Posterior vena cava (tissue), 2 donors: ENCODE results near the gene SMC6. TPM values are rescaled to one million over a fixed set of nuclear protein-coding genes. Genes with fewer than 3 reads are reported as not detected.

Experiments used
- DNase-seq: peaks from one replicate; pipeline ENCODE4 v3.0.0-alpha.2; 2020; ENCODE audit warnings: low spot score
- intact Hi-C, 2 donors: fragments of 100-400 bp; cut with DNase I; formaldehyde crosslinking; loops; one replicate each; pipeline versions ENCODE4 v1.14.1 to v1.14.2; 2022 to 2023
- total RNA-seq, 2 donors: library from RNA; stranded (reverse); fragmentation: NEBNext Ultra II Directional; extraction: Animal tissue kit (Norgen Biotek cat#: 25700); gene quantifications; one replicate each; pipeline ENCODE4 v1.2.1, GENCODE V29; 2021
- donor health status: DM: yes; HTN: yes; CAD: no.
- donor health status: DM: yes; HTN: yes; CAD: no.

SMC6 gene
- total RNA-seq, 2 donors from 2014 or later: 10.5 to 13.8 TPM

DNA sequence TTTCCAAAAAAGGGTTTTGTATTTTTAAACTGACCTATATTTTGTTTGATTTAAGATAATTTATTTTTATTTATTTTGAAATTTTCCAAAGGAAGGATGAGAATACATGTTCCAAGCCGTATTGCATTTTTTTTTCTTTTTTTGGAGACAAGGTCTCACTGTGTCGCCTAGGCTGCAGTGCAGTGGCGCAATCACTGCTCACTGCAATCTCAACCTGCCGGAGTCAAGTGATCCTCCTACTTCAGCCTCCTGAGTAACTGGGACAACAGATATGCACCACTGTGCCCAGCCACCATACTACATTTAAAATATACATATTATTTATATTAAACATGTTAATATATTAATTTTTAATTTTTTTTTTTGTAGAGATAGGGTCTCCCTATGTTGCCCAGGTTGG, 15.3 kb upstream of the SMC6 start:
- intact Hi-C loops: no loop called here
- DNase-seq: no peak

DNA sequence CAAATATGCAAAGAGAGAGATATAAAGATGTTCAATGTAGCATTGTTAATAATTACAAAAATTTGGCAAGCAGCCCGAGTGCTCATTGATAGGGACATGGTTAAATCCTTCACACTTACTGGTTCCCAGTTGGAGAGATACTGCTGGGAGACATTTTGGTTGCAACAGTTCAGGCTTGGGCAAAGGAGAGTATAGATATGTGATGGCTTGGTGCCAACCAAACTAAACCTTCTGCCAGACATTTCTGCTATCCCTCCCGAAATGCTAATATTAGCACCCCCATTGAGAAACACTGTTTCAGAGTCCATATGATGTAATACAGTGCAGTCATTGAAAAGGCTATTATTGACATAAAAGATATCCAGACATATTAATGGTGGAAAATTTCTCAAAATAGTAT, 11.8 kb upstream of the SMC6 start:
- intact Hi-C loops: no loop called here
- no peak for DNase-seq

DNA sequence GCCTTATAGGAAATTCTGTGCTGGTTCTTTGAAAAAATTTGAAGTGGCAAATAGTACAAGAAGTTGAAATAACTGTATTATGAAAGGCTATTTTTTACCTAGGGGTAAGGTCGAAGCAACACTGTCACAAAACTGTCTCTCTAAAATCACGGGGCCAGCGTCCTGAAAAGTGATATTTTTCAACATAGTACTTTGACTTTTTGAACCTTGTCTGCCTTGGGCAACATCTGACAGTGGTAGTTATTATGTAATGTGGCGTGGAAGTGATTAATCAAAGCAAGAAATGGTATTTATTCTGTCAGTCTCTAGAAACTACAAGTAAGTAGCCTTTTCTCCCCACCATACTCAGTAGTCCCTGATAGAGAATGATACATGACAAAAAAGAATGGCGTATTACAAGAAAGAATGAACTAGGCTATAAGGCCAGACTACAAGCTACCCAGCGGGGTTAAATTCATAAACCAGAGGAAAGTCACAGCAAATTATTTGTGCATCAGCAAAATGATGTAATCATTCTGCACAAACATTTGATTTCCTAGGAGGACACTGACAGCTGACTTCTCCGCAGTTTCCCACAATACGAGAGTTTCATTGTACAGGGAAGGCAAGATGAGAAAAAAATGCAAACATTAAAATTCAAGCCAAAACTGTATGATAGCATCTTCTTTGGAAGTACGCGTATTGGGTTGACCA, 10.2 kb upstream of the SMC6 start:
- intact Hi-C loops: no loop called here
- no peak for DNase-seq

DNA sequence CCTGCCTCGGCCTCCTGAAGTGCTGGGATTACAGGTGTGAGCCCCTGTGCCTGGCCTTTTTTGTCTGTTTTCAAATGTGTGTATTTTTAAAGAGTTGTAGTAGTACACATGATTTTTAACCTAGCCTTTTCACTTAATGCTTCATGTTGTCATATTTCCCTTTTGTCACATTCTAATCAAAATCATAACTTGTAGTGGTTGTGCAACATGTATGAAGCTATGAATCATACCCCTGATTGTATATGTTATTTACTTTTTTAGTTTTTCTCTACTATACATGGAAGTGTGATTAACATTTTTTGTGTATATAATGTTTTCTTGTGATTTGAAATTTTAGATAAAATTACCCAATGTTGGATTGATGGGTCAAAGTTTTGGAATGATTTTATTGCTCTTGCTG, 8.8 kb upstream of the SMC6 start:
- intact Hi-C loops: no loop called here

DNA sequence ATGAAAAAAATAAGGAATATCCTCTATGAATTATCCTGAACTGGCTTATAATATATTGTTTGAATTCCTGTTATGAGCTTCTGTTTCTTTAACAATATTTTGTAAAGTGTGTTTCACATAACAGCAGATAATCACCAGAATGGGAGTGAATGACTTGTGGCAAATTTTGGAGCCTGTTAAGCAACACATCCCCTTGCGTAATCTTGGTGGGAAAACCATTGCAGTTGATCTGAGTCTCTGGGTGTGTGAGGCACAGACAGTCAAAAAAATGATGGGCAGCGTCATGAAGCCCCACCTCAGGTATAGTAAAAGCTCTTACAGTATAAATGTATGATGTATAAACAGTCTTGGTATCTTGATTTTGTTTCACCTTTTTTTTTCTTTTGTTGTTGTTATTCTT, 6.2 kb upstream of the SMC6 start:
- DNase-seq: no peak
- intact Hi-C loops: no loop called here

More for the DNA sequence above, 8.8 kb upstream of the SMC6 start:
- no peak for DNase-seq

DNA sequence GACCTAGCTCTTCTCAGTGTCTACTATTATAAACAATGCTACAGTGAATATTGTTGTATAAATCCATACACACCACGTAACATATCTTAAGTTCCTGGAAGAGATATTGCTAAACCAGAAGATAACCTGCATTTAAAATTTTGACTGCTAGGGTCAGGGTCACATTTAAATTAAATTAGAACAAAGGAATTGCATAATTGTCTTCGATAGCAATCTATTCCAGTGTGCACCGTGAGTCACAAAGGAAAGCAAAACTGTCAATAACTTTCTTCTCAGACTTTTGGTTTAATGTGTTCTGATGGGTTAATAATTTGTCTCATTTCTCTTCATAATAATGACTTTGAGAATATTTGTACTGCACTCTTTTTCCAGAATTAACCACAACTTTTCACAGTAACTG, 4.5 kb upstream of the SMC6 start:
- intact Hi-C loops: no loop called here
- no peak for DNase-seq

DNA sequence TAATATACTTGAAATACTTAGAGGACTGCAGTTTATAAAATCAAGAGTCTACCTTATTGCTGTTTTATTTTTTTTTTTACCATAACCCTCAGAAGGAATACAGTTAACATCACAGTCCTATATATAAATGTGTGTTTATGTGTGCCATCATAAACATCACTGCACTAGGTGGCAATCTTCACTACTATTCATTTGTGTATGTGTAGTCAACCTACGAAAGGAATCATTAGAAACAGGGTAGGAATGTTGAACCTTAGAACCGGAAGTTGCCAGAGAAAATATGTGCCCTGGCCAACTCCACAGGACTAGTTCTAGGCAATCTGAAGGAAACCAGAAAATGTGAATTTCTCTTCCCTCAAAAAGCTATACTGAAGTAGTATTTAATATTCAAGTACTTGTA, 3.7 kb upstream of the SMC6 start:
- DNase-seq: no peak
- intact Hi-C loops: no loop called here

DNA sequence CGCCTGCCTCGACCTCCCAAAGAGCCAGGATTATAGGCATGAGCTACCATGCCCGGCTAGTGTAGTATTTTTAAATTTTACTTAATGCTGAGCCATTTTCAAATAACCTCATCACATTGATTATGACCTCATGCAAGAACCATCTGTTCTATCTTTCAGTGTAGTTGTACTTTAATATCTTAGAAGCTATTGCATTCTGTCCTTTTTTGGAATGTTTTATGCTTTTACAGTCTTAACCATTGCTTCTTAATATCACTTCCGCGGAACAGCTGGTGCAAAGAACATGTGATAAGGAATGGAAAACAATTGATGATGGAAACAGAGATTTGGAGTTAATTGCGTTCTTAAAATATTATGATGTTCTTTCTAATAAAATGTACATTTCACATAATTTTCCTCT, 3.1 kb upstream of the SMC6 start:
- DNase-seq: no peak
- intact Hi-C loops: no loop called here

DNA sequence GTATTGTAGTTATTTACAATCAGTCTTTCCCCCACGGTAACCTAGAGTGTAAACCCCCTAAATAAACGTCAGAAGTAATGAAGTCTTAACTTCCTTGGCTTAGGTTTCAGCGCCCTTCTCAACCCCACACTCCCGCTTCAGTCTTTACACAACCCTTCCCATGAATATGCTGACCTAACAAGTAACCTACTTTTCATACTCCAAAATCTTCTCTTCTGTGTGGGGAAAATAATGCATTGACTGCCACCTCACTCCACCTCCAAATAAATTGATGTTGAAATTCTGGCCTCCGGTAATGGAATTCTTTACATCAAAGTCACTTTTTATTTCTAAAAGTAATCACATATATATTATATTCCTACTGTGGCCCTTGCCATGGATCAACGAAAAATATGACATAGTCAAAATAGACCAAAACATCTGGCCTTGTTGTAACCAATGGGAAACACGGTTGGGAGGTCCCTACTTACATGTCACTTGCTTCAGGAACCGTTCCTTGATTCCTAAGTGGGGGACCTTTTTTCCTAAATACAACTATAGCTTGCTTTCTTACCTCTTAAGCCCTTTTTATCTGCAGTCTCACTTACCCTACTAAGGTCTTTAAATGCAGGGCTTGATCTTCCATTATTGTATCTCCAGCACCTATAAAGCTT, 1.3 kb upstream of the SMC6 start:
- intact Hi-C loops: no loop called here
- no peak for DNase-seq

DNA sequence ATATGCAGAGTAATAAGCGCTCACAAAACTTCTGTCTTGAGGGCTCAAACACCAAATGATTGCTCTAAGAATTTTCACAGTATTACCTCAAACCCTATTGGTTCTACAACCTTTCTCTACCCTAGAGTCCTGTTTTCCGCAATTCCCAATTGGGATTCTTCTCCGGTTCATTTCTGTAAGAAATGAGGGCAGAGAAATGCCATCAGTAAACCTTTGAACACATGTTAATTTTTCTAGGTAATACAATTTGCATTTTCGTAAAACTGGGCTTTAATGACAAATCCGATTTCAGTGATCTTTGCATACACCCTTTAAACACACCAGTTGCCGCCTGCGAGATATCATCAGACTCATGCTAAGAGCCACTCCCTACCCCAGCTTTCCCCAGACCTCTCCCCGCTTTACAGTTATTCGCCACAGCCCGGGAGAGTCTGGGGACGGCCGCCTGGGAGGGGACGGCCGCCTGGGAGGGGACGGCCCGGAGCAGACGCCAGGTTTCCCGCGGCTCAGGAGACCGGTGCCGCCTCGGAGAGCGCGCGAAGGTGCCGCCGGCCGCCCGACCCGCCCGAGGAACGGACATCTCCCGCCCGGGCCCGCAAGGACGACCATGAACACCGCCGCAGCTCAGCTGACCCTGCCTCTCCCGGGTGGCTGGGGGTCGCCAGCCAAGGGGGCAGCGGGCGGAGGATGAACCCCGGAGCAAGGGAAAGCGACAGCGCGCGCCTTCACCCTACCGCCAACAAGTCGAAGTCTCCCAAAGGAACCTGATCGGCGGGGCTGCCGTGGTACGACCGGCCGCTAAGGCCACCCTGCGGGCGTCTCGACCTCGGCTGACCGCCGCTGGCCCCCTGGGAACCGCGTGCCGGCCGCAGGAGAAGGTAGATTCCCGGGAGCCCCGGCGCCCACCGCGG, 463 bp downstream of the SMC6 start:
- intact Hi-C loops: no loop called here
- DNase-seq: no peak

DNA sequence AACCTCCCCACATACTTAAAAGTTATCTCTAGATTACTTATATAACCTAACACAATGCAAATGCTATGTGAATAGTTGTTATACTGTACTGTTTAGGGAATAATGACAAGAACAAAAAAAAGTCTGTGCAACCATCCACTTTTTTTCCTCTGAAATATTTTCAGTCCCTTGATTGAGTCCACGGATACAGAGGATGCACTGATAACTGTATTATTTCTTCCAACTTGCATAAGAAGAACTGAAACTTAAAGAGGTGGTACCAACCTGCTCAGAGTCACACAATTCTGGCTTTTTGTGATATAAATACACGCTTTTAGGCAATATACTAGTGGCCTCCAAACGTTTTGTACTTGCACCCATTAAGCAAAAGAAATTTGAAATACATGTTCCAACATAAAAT, 1.4 kb downstream of the SMC6 start:
- intact Hi-C loops: no loop called here
- DNase-seq: no peak

DNA sequence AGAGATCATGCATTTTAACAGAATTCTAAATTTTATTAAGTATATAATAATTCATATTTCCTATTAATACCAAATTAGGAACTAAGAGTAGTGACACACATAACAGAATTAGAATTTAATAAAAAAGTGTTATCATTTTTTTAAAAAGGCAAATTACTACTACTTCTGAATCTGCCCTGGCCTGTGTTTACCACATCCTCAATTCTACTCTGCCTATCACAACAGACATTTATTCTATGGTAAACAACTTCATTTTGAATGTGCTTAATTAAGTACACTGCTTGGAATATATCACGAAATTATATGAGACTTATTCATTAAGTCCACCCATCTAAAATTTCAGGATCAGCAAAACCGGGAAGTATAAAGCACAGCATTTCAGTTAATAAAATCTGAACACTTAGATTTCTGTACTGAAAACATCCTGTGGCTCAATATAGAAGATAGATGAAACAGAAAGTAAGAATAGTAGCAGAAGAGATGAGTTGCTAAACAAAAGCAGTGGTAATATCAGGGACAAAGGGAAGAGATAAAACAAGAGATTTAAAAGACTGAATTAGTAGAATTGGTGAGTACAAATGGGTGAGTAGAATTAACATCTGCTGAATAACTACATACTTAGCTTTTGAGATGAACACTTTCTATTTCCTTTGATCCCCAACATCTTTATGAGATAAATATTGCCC, 3.7 kb downstream of the SMC6 start:
- intact Hi-C loops: no loop called here
- no peak for DNase-seq

DNA sequence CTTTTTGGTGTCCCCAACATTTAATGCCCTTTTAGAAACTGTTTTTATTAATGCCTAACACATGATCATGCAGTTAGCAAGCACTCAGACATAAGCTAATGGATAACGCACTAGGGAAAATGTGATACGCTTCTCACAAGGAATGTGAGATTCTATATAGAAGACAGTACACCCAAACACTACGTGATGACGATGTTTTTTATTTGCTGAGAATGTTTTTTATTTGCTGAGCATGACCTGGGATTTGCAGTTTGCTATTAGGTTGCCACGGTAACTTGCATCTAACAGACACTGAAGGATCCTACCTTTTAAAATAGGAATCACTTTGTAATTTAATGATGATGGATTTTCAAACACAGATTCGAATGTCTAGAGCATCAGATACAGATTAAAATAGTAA, 4.9 kb downstream of the SMC6 start:
- intact Hi-C loops: no loop called here
- DNase-seq: no peak

DNA sequence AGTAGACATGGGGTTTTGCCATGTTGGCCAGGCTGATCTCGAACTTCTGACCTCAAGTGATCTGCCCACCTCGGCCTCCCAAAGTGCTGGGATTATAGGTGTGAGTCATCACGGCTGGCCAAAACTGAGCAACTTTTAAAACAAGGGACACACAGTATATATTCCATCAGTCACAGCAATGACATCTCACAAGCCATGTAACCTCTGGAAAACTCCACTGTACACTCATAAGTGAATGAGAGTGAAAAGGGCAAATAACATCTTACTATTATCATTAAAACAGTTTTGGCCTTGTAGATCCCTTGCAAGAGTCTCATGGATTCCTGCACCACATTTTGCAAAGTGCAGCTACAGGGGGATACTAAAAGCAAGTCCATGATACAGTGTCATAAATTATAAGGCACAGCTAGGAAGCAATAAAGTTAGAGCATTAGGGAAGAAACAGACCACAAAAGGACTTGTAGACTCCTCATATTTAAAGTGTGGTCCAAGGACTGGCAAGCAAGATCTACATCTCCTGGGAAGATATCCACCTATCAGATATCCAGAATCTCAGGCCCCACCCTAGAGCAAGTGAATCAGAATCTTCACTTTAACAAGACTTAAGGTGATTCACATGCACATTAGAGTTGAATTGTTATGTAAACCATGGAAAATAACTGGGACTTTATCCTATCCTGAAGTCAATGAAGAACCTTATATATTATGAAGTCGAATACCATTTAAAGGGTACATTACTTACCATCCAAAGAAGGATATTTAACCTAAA, 5.7 kb downstream of the SMC6 start:
- DNase-seq: no peak
- intact Hi-C loops: no loop called here

DNA sequence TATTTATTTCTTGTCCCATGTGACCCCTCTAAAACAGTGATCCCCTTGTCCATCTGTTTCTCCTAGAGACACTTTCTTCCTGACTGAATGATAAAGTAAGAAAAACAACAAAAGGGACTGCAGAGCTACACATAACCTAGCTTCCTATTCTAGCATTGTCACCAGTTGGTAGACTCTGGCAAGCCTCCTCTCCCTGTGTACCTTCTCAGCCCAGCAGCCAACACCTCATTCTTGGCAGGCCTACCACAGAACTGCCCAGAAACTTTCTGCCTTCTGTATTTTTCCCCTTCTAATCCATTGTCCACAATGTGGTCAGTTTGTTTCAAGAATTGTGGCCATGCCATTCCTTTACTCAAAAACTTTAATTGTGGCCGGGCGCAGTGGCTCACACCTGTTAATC, 13.4 kb downstream of the SMC6 start:
- intact Hi-C loops: no loop called here
- DNase-seq: no peak

DNA sequence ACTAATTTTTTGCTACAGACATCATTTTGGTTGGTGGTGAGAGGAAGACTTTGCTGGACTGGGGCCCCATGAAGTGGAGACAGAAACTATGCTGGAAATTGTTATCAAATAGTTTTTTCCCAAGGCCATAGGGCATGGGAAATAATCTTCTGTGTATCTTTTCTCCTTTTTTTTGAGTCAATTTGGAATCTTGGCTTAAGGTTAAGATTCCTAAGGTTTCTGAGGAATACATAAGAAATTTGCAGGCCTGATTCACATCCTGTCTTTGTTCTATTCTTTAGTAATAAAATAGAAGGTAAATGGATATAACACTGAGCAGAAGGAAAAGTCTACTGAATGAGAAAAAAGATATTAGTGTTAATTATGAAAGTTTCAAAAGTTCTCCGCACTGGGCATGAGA, 16.6 kb downstream of the SMC6 start:
- intact Hi-C loops: no loop called here
- DNase-seq: no peak

DNA sequence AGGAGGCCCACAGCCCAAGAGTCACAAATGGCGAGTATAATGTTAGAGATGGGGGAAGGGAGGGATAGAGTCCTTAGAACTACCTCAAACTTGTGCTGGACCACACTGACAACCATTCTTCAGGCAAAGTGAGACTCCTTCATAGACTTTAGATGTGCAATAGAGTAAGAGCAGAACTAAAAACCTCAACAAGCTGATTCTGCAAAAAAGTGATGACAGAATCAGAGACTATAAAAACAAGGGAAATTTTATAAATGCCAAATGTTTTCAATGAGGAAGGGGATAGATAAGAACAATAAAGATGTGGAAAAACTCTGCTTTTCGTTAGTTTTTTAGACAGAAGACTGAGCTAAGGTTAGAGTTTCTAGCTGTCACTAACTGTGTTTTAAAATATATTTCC, 17.7 kb downstream of the SMC6 start:
- intact Hi-C loops: no loop called here
- no peak for DNase-seq

DNA sequence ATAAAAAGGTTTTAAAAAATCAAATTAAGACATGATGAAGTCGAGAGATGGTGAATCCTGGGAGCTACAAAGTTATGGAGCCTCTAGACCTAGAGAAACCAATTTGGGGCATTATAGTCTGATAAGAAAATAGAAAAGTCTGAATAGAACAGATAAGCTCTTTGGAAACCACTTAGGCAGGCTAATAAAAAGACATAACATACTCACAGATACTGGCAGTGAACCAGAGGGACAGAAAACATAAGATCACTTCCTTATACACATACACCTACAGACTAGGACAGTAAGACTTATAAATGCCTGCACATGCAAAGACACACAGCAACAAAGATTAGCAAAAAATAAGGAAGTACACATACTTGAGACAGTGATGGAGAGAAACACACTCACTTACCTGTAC, 20.0 kb downstream of the SMC6 start:
- DNase-seq: no peak
- intact Hi-C loops: no loop called here

DNA sequence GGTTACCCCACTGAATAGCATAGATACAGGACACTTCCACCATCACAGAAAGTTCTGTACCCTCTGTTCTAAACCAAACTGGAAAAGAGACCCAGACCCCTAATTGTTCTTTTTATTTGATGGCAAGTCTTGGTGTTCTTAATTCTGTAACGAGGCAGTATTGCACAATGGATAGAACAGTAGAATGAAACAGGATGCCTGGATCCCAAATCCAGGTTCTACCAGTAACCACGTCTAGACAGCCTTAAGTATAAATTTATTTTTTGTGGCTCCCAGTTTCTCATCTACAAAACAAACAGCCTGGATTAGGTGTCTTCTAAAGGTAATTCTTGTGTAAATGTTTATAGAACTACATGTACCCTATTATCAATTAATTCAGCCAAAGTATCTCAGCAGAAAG, 23.7 kb downstream of the SMC6 start:
- no peak for DNase-seq
- intact Hi-C loops: loop anchor here in 1 of 2 donors (10.0 kb wide), 1 partner anchor 645 kb away; no protein-coding TSS in a partner anchor
